ENCODE data around the gene BRWD1.

- TF ChIP-seq, protein P1, sequence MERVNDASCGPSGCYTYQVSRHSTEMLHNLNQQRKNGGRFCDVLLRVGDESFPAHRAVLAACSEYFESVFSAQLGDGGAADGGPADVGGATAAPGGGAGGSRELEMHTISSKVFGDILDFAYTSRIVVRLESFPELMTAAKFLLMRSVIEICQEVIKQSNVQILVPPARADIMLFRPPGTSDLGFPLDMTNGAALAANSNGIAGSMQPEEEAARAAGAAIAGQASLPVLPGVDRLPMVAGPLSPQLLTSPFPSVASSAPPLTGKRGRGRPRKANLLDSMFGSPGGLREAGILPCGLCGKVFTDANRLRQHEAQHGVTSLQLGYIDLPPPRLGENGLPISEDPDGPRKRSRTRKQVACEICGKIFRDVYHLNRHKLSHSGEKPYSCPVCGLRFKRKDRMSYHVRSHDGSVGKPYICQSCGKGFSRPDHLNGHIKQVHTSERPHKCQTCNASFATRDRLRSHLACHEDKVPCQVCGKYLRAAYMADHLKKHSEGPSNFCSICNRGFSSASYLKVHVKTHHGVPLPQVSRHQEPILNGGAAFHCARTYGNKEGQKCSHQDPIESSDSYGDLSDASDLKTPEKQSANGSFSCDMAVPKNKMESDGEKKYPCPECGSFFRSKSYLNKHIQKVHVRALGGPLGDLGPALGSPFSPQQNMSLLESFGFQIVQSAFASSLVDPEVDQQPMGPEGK (CRISPR knock-in tag; IDR thresholded peaks at IDR 0.05; ENCODE audit: borderline replicate concordance) = no peak
- no peak for TF ChIP-seq PPARA (CRISPR knock-in tag; IDR thresholded peaks at IDR 0.05; ENCODE audit: borderline replicate concordance)
- TF ChIP-seq CSRNP3 (CRISPR knock-in tag; IDR thresholded peaks at IDR 0.05) = no peak
- no peak for TF ChIP-seq ZFP30 (CRISPR knock-in tag; IDR thresholded peaks at IDR 0.05)
- no peak for TF ChIP-seq RARB (CRISPR knock-in tag; IDR thresholded peaks at IDR 0.05)
- TF ChIP-seq ZC3H10 (CRISPR knock-in tag; IDR thresholded peaks at IDR 0.05) = no peak
- no peak for TF ChIP-seq ZNF8 (CRISPR knock-in tag; IDR thresholded peaks at IDR 0.05)
- TF ChIP-seq TCF4 (CRISPR knock-in tag; IDR thresholded peaks at IDR 0.05; ENCODE audit: borderline replicate concordance) = no peak
- TF ChIP-seq, protein P2, sequence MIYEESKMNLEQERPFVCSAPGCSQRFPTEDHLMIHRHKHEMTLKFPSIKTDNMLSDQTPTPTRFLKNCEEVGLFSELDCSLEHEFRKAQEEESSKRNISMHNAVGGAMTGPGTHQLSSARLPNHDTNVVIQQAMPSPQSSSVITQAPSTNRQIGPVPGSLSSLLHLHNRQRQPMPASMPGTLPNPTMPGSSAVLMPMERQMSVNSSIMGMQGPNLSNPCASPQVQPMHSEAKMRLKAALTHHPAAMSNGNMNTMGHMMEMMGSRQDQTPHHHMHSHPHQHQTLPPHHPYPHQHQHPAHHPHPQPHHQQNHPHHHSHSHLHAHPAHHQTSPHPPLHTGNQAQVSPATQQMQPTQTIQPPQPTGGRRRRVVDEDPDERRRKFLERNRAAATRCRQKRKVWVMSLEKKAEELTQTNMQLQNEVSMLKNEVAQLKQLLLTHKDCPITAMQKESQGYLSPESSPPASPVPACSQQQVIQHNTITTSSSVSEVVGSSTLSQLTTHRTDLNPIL (CRISPR knock-in tag; IDR thresholded peaks at IDR 0.05; ENCODE audit: low read depth) = no peak
- TF ChIP-seq GLIS3 (CRISPR knock-in tag; IDR thresholded peaks at IDR 0.05) = no peak
These were observed 132.9 kb downstream of the BRWD1 start for GRCh38 chr21:39180429-39181019.

Data from SK-N-SH treated with all-trans-retinoic acid at 6 μM for 48 hours (cell line).